Measurements from ENCODE around the gene WFDC5. TPM values are rescaled to one million over a fixed set of nuclear protein-coding genes. Genes with fewer than 3 reads are reported as not detected.

The WFDC5 gene
- total RNA-seq, 1 donor: not detected

GRCh38 chr20:45070932-45071632 is 43.9 kb downstream of the WFDC5 start:
- Histone ChIP-seq H3K9me3 (ENCODE audit: low read depth, low read length) (peaks cover 2% of the 10 kb centered on the region), H3K27ac (ENCODE audit: low read depth, low read length) (no peak overlapping the region), H3K4me1 (ENCODE audit: insufficient read depth, low read length) (peaks cover 22% of the 10 kb centered on the region), H3K4me3 (ENCODE audit: insufficient read depth, low read length) (no peak overlapping the region), H4K20me1 (ENCODE audit: insufficient read depth, low read length) (no peaks in the 10 kb centered on the region), H3K27me3 (ENCODE audit: insufficient read depth, low read length) (no peaks in the 10 kb centered on the region), H3K36me3 (ENCODE audit: insufficient read depth, low read length) (peaks cover 15% of the 10 kb centered on the region), H2AFZ (ENCODE audit: low read length) (no peak overlapping the region), H3K79me2 (ENCODE audit: insufficient read depth, low read length) (peaks cover 18% of the 10 kb centered on the region), H3K4me2 (ENCODE audit: insufficient read depth, low read length) (no peak overlapping the region)
- DNase-seq (ENCODE audit: insufficient read length, low spot score, missing footprints): peak; percentile 59
- TF ChIP-seq, protein P1, sequence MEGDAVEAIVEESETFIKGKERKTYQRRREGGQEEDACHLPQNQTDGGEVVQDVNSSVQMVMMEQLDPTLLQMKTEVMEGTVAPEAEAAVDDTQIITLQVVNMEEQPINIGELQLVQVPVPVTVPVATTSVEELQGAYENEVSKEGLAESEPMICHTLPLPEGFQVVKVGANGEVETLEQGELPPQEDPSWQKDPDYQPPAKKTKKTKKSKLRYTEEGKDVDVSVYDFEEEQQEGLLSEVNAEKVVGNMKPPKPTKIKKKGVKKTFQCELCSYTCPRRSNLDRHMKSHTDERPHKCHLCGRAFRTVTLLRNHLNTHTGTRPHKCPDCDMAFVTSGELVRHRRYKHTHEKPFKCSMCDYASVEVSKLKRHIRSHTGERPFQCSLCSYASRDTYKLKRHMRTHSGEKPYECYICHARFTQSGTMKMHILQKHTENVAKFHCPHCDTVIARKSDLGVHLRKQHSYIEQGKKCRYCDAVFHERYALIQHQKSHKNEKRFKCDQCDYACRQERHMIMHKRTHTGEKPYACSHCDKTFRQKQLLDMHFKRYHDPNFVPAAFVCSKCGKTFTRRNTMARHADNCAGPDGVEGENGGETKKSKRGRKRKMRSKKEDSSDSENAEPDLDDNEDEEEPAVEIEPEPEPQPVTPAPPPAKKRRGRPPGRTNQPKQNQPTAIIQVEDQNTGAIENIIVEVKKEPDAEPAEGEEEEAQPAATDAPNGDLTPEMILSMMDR (IDR thresholded peaks at IDR 0.05; ENCODE audit: extremely low read depth, low read depth, low read length): no peak

GRCh38 chr20:45069261-45069660 is 45.7 kb downstream of the WFDC5 start:
- TF ChIP-seq, protein P1 (IDR thresholded peaks at IDR 0.05; ENCODE audit: extremely low read depth, low read depth, low read length): no peak
- peaks cover 30% of the 10 kb centered on the region for H3K79me2 ChIP-seq (ENCODE audit: insufficient read depth, low read length)
- H3K9me3 ChIP-seq (ENCODE audit: low read depth, low read length): peaks cover 2% of the 10 kb centered on the region
- no peak overlapping the region for H3K4me2 ChIP-seq (ENCODE audit: insufficient read depth, low read length)
- no peaks in the 10 kb centered on the region for H3K36me3 ChIP-seq (ENCODE audit: insufficient read depth, low read length)
- H3K4me3 ChIP-seq (ENCODE audit: insufficient read depth, low read length): no peak overlapping the region
- no peak for DNase-seq (ENCODE audit: insufficient read length, low spot score, missing footprints)
- H4K20me1 ChIP-seq (ENCODE audit: insufficient read depth, low read length): no peaks in the 10 kb centered on the region
- H3K4me1 ChIP-seq (ENCODE audit: insufficient read depth, low read length): peaks cover 22% of the 10 kb centered on the region
- H3K27me3 ChIP-seq (ENCODE audit: insufficient read depth, low read length): no peaks in the 10 kb centered on the region
- H2AFZ ChIP-seq (ENCODE audit: low read length): no peak overlapping the region
- H3K27ac ChIP-seq (ENCODE audit: low read depth, low read length): no peak overlapping the region

GRCh38 chr20:45067558-45067957 is 47.4 kb downstream of the WFDC5 start:
- TF ChIP-seq, protein P1 (IDR thresholded peaks at IDR 0.05; ENCODE audit: extremely low read depth, low read depth, low read length): no peak
- Histone ChIP-seq H3K4me1 (ENCODE audit: insufficient read depth, low read length) (peaks cover 22% of the 10 kb centered on the region), H2AFZ (ENCODE audit: low read length) (no peak overlapping the region), H3K4me3 (ENCODE audit: insufficient read depth, low read length) (no peak overlapping the region), H3K4me2 (ENCODE audit: insufficient read depth, low read length) (no peak overlapping the region), H3K79me2 (ENCODE audit: insufficient read depth, low read length) (peaks cover 35% of the 10 kb centered on the region), H3K27me3 (ENCODE audit: insufficient read depth, low read length) (no peaks in the 10 kb centered on the region), H3K9me3 (ENCODE audit: low read depth, low read length) (peaks cover 2% of the 10 kb centered on the region), H4K20me1 (ENCODE audit: insufficient read depth, low read length) (no peaks in the 10 kb centered on the region), H3K36me3 (ENCODE audit: insufficient read depth, low read length) (no peaks in the 10 kb centered on the region), H3K27ac (ENCODE audit: low read depth, low read length) (peak overlapping the region; percentile 43)
- no peak for DNase-seq (ENCODE audit: insufficient read length, low spot score, missing footprints)

- no peak overlapping the region for H2AFZ ChIP-seq (ENCODE audit: low read length)
- DNase-seq (ENCODE audit: insufficient read length, low spot score, missing footprints): no peak
- H4K20me1 ChIP-seq (ENCODE audit: insufficient read depth, low read length): no peaks in the 10 kb centered on the region
- H3K4me3 ChIP-seq (ENCODE audit: insufficient read depth, low read length): no peak overlapping the region
- H3K36me3 ChIP-seq (ENCODE audit: insufficient read depth, low read length): no peaks in the 10 kb centered on the region
- TF ChIP-seq, protein P1 (IDR thresholded peaks at IDR 0.05; ENCODE audit: extremely low read depth, low read depth, low read length): no peak
- H3K27me3 ChIP-seq (ENCODE audit: insufficient read depth, low read length): no peaks in the 10 kb centered on the region
- H3K79me2 ChIP-seq (ENCODE audit: insufficient read depth, low read length): peaks cover 35% of the 10 kb centered on the region
- H3K4me2 ChIP-seq (ENCODE audit: insufficient read depth, low read length): no peak overlapping the region
- peaks cover 23% of the 10 kb centered on the region for H3K4me1 ChIP-seq (ENCODE audit: insufficient read depth, low read length)
- peak overlapping the region; percentile 43 for H3K27ac ChIP-seq (ENCODE audit: low read depth, low read length)
- H3K9me3 ChIP-seq (ENCODE audit: low read depth, low read length): peaks cover 2% of the 10 kb centered on the region
Measured at GRCh38 chr20:45067087-45067486, 47.9 kb downstream of the WFDC5 start.
